ENCODE measurements around the gene MTHFD1L.

The MTHFD1L gene

DNA sequence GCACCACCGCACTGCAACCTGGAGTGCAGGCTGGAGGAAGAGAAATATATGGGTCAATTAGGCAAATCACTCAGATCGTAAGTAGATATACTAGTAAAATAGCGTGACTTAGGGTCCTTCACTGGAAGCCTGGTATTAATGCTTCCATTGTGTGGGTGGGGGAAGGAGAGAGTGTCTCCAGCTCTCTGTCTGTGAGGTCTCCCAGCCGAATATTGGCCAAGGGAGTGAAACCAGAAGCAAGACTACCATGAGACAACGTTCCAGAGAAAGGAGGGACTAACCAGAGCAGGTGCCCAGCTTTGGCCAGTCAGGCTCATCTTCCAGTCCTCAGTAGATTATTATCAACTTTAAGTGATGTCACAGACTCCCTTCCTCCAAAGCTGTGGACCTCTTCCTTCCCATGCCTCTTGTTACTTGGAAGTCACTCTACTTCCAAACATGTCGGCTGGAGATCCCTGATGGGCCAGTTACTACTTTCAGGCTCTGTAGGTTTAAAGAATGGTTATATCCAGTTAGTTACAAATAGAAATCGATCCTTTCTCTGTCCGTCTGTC lies 28.8 kb downstream of the MTHFD1L start:
- in situ Hi-C loops (cut with MboI; ENCODE audit: low pct_unique_long_range_greater_than_20kb, low sequenced_read_pairs) = loop anchor here (25.0 kb wide), 1 partner anchor 443 kb away; no protein-coding TSS in a partner anchor
- DNase-seq = no peak

- in situ Hi-C loops (cut with MboI; ENCODE audit: low pct_unique_long_range_greater_than_20kb, low sequenced_read_pairs) = loop anchor here (25.0 kb wide), 1 partner anchor 442 kb away; no protein-coding TSS in a partner anchor
- no peak for DNase-seq
These were observed 29.5 kb downstream of the MTHFD1L start for GRCh38 chr6:150894935-150895552.

GRCh38 chr6:150895928-150896632 lies 30.6 kb downstream of the MTHFD1L start:
- no peak for DNase-seq
- in situ Hi-C loops (cut with MboI; ENCODE audit: low pct_unique_long_range_greater_than_20kb, low sequenced_read_pairs) = loop anchor here (25.0 kb wide), 1 partner anchor 441 kb away; no protein-coding TSS in a partner anchor

- DNase-seq = no peak
- in situ Hi-C loops (cut with MboI; ENCODE audit: low pct_unique_long_range_greater_than_20kb, low sequenced_read_pairs) = loop anchor here (25.0 kb wide), 1 partner anchor 440 kb away; no protein-coding TSS in a partner anchor
These were observed 32.0 kb downstream of the MTHFD1L start for GRCh38 chr6:150897400-150897943.

DNA sequence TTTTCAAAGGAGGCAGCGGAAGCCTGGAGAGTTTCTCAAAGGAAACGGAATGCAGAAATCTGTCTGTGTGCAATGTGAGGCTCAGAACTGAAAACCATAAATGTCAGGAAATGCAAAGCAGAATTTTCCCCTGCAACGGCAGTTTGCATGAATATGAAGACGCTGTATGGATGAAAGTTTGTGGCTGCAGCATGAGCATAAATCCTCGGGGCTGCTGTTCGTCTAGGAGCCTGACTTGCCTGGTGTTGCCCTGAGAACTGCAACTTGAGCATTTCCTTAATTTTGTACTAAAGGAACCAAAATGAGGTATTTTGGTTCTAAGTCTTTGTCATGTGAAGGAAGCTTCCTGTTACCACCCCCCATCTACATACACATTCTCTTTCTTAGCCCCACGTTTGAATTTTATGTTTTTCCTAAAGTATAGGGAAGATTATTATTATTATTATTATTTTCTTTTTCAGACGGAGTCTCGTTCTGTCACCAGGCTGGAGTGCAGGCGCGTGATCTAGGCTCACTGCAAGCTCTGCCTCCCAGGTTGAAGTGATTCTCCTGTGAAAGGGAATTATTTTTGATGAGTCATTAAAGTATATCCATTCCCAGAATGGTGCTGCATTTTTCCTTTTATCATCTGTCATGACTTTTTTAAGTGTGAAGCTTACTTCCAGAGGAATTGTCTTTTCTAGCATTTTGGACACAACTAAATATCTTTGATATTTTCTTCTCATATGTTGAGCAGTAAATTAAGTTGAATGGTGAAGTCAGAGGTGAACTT lies 33.1 kb downstream of the MTHFD1L start:
- DNase-seq = no peak

DNA sequence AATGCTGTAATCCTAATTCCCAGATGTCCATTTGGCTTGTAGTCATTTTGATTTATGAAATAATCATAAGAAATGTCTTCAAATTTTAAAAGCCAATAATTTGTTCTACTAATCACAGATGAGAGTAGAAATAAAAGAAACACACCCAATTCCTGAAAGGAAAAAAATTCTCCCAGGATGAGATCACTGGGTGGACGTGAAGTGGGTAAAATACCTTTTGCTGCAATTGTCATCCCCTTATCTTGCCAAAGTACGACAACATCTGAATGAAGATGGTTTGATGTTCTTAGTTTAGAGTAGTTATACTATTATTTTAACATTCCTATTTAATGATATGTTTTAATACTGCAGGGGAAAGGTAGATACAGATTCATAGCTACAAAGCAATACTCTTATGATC lies 33.7 kb downstream of the MTHFD1L start:
- DNase-seq = no peak
- in situ Hi-C loops (cut with MboI; ENCODE audit: low pct_unique_long_range_greater_than_20kb, low sequenced_read_pairs) = loop anchor here (25.0 kb wide), 1 partner anchor 438 kb away; no protein-coding TSS in a partner anchor

More for the DNA sequence above, 33.1 kb downstream of the MTHFD1L start:
- in situ Hi-C loops (cut with MboI; ENCODE audit: low pct_unique_long_range_greater_than_20kb, low sequenced_read_pairs) = loop anchor here (25.0 kb wide), 1 partner anchor 439 kb away; no protein-coding TSS in a partner anchor

GRCh38 chr6:150900049-150900448 lies 34.5 kb downstream of the MTHFD1L start:
- in situ Hi-C loops (cut with MboI; ENCODE audit: low pct_unique_long_range_greater_than_20kb, low sequenced_read_pairs) = no loop called here
- DNase-seq = no peak

GRCh38 chr6:150902142-150902776 lies 36.8 kb downstream of the MTHFD1L start:
- no peak for DNase-seq
- in situ Hi-C loops (cut with MboI; ENCODE audit: low pct_unique_long_range_greater_than_20kb, low sequenced_read_pairs) = no loop called here

- in situ Hi-C loops (cut with MboI; ENCODE audit: low pct_unique_long_range_greater_than_20kb, low sequenced_read_pairs) = no loop called here
- no peak for DNase-seq
These were observed 40.3 kb downstream of the MTHFD1L start for GRCh38 chr6:150905769-150906168.

- in situ Hi-C loops (cut with MboI; ENCODE audit: low pct_unique_long_range_greater_than_20kb, low sequenced_read_pairs) = no loop called here
- no peak for DNase-seq
These were observed 41.3 kb downstream of the MTHFD1L start for GRCh38 chr6:150906641-150907326.

DNA sequence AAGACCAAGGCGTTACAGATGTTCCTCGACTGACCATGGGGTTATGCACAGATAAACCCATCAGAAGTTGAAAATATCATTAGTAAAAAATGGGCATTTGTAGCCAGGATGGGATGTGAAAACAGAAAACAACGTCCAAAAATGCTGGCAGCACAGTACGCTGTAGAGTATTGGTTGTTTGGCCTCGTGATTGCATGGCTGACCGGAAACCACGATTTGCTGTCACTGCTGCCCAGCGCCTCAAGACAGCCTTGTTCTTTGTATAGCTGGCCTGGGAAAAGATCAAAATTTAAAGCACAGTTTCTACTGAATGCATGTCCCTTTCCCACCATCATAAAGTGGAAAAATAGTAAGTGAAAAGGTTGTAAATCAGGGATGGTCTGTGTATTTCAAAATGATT lies 41.9 kb downstream of the MTHFD1L start:
- in situ Hi-C loops (cut with MboI; ENCODE audit: low pct_unique_long_range_greater_than_20kb, low sequenced_read_pairs) = no loop called here
- no peak for DNase-seq

GRCh38 chr6:150908901-150909300 lies 43.4 kb downstream of the MTHFD1L start:
- no peak for DNase-seq
- in situ Hi-C loops (cut with MboI; ENCODE audit: low pct_unique_long_range_greater_than_20kb, low sequenced_read_pairs) = no loop called here

DNA sequence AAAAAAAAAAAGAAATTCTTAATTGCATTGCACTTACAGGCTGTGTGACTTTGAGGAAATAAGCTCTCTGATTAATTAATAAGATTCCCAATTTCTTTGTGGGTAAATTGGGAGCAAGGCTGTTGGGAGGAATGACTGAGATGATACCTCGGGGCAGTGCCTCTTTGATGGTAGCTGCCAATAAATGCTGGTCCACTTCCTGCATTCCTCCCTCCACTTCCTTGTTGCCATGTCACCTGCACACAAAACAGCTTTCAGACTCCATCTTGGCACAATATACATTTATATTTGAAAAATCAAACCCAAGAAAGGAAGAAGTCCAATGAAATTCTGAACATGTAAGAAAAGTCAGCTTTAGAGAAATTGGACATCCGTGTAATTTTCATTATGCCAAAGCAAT lies 45.1 kb downstream of the MTHFD1L start:
- in situ Hi-C loops (cut with MboI; ENCODE audit: low pct_unique_long_range_greater_than_20kb, low sequenced_read_pairs) = no loop called here
- DNase-seq = no peak

DNA sequence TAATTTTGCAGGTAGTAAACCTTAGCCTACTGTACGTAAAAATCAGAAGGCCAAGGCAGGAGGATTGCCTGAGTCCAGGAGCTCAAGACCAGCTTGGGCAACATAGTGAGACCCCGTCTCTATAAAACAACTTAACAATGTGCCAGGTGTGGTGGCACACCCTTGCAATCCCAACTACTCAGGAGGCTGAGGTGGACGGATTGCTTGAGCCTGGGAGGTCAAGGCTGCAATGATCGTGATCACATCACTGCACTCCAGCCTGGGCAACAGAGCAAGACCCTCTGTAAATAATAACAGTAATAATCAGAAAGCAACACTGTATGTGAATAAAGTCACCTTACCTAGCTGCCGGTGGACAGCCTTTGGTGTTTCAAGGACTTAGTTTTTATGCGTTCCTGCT lies 48.9 kb downstream of the MTHFD1L start:
- no peak for DNase-seq
- in situ Hi-C loops (cut with MboI; ENCODE audit: low pct_unique_long_range_greater_than_20kb, low sequenced_read_pairs) = no loop called here

GRCh38 chr6:150915131-150915879 lies 49.8 kb downstream of the MTHFD1L start:
- no peak for DNase-seq
- in situ Hi-C loops (cut with MboI; ENCODE audit: low pct_unique_long_range_greater_than_20kb, low sequenced_read_pairs) = no loop called here

DNA sequence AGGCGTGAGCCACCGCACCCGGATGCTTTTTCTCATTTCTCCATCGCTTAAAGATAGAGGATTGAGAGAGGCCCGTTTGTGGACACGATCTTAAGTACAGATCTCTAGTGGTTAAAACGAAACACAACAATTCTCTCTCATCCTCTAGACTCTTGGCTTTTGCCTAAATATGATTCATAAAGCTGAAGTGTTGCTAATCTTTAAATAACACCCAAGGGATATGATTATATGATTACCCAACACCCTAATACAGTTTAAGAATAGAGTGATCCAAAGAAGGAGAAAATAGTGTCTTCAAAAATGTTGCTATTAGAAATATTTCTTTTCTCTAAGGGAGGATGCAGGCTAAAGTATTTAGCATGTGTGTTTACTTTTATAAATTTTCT lies 50.4 kb downstream of the MTHFD1L start:
- DNase-seq = no peak
- in situ Hi-C loops (cut with MboI; ENCODE audit: low pct_unique_long_range_greater_than_20kb, low sequenced_read_pairs) = no loop called here

- in situ Hi-C loops (cut with MboI; ENCODE audit: low pct_unique_long_range_greater_than_20kb, low sequenced_read_pairs) = no loop called here
- DNase-seq = no peak
These were observed 54.4 kb downstream of the MTHFD1L start for GRCh38 chr6:150919938-150920337.

GRCh38 chr6:150922137-150922536 lies 56.6 kb downstream of the MTHFD1L start:
- in situ Hi-C loops (cut with MboI; ENCODE audit: low pct_unique_long_range_greater_than_20kb, low sequenced_read_pairs) = no loop called here
- no peak for DNase-seq
